Bronchial epithelial cell (primary cell): Measurements from ENCODE around the gene MLLT1. TPM values are rescaled to one million over a fixed set of nuclear protein-coding genes. Genes with fewer than 3 reads are reported as not detected.

Experiments used
- DNase-seq: peaks from one replicate; pipeline ENCODE4 v3.0.0-alpha.2; 2010; ENCODE audit warnings: low read depth
- FAIRE-seq: peaks from 2 replicates; lab custom pipeline; 2011; peaks lifted over from hg19 to GRCh38; lab: Jason Lieb, UNC
- H3K27me3 ChIP-seq: 2 replicates; pipeline ENCODE4 v1.5.1; 2011; ENCODE audit warnings: low read length; ENCODE audit not compliant: control insufficient read depth, insufficient read depth
- H3K36me3 ChIP-seq: 2 replicates; pipeline ENCODE4 v1.5.1; 2011; ENCODE audit warnings: low read length; ENCODE audit not compliant: control insufficient read depth, insufficient read depth
- H3K4me3 ChIP-seq: 2 replicates; pipeline ENCODE4 v1.5.1; 2011; ENCODE audit warnings: mild to moderate bottlenecking, low read depth, low read length, control low read depth
- total RNA-seq: library from RNA; depleted of rRNA; stranded (reverse); fragments of >200 nt; gene quantifications from 2 replicates; pipeline ENCODE4 v1.2.1, GENCODE V29; 2014
- TF ChIP-seq, protein P1 (sequence below): IDR thresholded peaks from 2 replicates; pipeline ENCODE4 v1.5.1; 2011; ENCODE audit warnings: mild to moderate bottlenecking, moderate library complexity, low read length, control low read depth, inconsistent platforms; ENCODE audit not compliant: insufficient read depth, severe bottlenecking

Gene MLLT1
- total RNA-seq, 1 donor from 2014 or later: 2.6 TPM

DNA sequence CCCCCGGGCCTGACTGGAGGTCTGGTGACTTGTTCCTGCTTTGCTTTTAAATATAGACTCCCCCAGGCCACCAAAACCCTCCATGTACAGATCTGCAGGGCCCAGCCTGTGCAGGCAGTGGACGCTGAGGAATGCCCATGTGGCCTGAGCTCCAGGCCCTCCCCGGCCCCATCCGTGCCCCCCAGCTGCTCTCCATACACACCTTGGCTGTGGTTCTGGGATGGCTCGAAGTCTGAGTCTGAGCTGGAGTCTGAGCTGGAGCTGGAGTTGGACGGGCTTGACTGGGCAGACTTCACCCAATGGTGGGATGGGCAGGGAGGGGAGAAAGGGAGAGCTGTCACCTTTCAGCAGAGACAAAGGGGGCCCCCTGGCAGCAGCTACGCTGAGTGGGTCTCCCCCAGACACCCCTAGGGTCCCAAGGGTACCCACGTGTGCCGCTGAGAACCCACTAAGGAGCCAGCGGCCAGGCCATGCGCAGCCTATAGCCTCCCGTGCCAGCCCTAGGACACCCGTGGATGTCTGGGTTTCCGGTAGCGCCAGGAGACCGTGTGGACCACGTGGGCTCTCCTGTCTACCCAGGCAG, 61.9 kb downstream of the MLLT1 start:
- Histone ChIP-seq H3K36me3 (peaks cover 8% of the 10 kb centered on the region), H3K27me3 (no peaks in the 10 kb centered on the region), H3K4me3 (no peak overlapping the region)
- FAIRE-seq: no peak
- TF ChIP-seq, protein P1, sequence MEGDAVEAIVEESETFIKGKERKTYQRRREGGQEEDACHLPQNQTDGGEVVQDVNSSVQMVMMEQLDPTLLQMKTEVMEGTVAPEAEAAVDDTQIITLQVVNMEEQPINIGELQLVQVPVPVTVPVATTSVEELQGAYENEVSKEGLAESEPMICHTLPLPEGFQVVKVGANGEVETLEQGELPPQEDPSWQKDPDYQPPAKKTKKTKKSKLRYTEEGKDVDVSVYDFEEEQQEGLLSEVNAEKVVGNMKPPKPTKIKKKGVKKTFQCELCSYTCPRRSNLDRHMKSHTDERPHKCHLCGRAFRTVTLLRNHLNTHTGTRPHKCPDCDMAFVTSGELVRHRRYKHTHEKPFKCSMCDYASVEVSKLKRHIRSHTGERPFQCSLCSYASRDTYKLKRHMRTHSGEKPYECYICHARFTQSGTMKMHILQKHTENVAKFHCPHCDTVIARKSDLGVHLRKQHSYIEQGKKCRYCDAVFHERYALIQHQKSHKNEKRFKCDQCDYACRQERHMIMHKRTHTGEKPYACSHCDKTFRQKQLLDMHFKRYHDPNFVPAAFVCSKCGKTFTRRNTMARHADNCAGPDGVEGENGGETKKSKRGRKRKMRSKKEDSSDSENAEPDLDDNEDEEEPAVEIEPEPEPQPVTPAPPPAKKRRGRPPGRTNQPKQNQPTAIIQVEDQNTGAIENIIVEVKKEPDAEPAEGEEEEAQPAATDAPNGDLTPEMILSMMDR: no peak
- DNase-seq: no peak

DNA sequence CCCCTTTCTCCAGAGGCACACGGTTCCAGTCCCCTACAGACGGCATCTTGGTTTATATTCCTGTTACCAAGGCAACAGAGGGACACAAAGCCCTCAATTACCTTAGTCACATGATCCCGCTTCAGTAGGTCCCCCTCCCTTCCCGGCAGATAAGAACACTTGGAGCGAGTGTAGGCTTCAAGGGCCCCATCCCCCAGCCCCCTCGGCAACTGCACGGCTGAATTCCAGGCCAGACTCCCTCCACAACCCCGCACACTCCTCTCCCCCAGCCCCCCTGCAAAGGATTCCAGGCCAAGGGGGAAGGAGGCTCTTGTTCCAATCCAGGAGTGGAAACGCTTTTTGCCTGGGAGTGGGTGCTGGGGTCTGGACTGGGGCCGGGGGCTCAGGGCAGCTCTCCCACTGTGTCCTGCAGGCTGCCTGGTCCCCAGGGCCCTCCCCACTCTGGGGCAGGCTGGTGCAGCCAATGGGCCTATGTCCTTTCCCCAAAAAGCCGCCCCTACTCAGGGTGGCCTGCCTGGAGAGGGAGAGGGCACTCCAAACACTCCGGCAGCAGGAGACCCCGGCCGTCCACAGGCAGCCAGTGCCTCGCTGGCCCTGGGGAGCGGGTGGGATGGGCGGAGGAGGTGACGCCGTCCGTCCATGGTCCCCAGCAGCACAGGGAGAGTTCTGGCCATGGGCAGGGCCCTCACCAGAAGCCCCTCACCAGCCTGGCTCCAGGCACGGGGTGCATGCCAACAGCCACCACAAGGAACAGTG, 62.6 kb downstream of the MLLT1 start:
- no peak for FAIRE-seq
- DNase-seq: no peak

DNA sequence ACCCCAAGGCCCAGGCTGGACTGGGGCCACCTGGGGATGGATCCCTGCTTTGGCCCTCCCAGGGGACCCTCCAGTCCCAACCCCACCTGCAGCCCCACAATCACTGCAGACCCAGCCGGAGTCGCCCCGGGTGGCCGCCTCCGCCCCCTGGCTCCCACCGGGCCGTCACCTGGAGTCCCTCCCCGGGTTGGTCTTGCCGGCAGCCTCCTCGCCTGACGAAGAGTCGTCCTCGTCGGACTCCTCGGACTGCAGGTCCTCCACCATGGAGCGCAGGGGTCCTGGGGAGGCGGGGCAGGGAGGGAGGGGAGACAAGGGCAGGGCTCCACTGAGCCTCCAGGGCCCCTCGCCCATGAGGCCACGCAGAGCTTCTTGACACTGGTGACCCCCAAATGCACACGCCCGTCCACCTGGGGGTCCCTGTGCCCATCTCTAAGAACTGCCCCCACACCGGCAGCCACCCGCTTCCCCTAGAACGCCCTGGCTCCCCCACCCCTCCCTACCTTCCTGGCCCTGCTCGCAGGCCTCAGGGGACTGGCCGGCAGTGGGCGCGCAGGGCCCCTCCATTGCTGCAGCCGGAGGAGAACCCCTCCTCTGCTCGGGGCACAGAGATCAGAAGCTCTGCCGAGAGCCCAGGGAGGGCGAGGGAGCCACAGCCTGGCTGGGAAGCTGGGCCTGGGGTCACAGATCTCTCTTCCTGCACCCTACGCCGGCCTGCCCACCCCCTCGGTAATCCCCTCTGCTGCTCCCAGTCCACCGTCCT, 63.4 kb downstream of the MLLT1 start:
- peaks cover 6% of the 10 kb centered on the region for H3K36me3 ChIP-seq
- FAIRE-seq (no peak), DNase-seq (no peak)
- H3K27me3 ChIP-seq: no peaks in the 10 kb centered on the region
- H3K4me3 ChIP-seq: no peak overlapping the region
- TF ChIP-seq, protein P1: no peak

More for the DNA sequence above, 62.6 kb downstream of the MLLT1 start:
- Histone ChIP-seq H3K36me3 (peaks cover 6% of the 10 kb centered on the region), H3K4me3 (no peak overlapping the region), H3K27me3 (no peaks in the 10 kb centered on the region)
- TF ChIP-seq, protein P1: no peak

DNA sequence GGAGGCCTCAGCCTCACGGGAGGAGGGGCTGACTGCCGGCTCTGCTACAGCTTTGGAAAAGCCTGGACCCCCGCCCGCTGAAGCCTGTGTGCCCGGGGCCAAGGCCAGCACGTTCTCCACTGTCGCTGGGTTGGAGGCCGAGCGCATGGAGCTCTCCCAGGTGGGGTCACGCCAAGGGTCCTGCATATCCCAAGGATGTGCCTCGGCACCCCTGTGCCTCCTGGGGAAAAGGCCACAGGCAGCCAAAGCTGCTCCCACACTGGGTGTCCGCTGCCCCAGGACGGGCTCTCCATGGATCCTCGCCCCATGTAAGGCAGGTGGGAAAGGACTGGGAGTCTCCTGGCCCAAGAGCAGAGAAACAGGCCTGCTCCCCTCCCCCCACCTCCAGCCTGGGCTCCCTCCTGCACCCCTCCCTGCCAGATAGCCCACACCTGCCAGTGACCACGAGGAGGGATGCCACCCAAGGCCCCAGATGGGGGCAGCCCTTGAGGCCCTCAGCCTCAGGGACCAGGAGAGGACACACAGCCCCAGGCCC, 64.0 kb downstream of the MLLT1 start:
- Histone ChIP-seq H3K27me3 (no peaks in the 10 kb centered on the region), H3K4me3 (no peak overlapping the region), H3K36me3 (peaks cover 4% of the 10 kb centered on the region)
- DNase-seq: no peak
- no peak for FAIRE-seq
- TF ChIP-seq, protein P1: no peak

DNA sequence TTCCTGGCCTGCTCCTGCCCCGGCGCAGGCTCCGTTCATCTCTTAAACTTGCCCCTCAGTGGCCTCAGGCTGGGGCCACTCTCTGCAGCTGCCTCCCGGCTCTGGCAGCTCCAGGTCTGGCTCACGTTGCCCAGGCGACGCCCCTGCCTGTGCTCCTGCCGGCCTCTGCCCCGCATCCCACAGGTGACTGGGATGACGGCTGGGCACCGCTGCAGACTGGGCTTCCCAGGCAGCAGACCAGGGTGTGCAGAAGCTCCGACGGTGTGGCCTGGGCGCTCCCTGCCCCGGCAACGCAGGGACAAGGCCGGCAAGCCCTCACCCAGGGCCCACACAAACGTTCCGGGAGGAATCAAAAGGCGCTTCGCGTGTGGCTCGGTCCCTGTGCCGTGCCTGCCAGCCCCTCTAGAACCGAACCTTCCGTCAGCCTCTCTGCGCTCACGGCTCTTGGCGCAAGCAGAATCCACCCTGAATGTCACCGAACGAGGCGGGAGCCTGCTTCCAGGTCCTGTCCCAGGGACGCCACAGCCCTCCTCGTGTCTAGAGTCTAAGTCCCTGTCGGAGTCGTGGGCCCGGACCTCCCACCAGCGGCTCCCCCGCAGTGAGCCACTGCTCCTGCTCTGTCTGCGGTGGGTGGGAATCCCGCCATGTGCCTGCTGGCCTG, 64.8 kb downstream of the MLLT1 start:
- Histone ChIP-seq H3K4me3 (no peak overlapping the region), H3K27me3 (no peaks in the 10 kb centered on the region), H3K36me3 (peaks cover 4% of the 10 kb centered on the region)
- no peak for FAIRE-seq
- no peak for DNase-seq
- TF ChIP-seq, protein P1: no peak
